K562 (cell line): ENCODE data around the gene PLEKHG4B. TPM values are rescaled to one million over a fixed set of nuclear protein-coding genes. Genes with fewer than 3 reads are reported as not detected.

Experiments used
- ATAC-seq: fragments of 200-7000 bp; cut with Tn5 transposase; 3 replicates; pipeline ENCODE4 v1.9.1; 2020; ENCODE audit warnings: moderate library complexity
- BruUV-seq: library from RNA; stranded (reverse); fragments of 400-500 nt; replicated peaks from 2 replicates; lab custom pipeline; 2021; lab: Mats Ljungman, UMichigan
- CTCF ChIA-PET: fragments of 300-600 bp; formaldehyde crosslinking; extraction: SDS; loops from one replicate; lab custom pipeline; 2021; ENCODE audit warnings: low intra/inter-chr PET ratio; lab: Yijun Ruan, JAX
- POLR2A ChIA-PET: fragments of 300-600, 350-650 bp; sonication (Branson Sonifier 250); formaldehyde crosslinking; extraction: SDS; loops from one replicate; lab custom pipeline; 2021; ENCODE audit warnings: antibody characterized with exemption, inconsistent platforms; lab: Yijun Ruan, JAX
- DNase-seq, 4 experiments: peaks; one replicate each; pipeline versions ENCODE4 v3.0.0 to v3.0.0-alpha.2; 2011 to 2018; ENCODE audit warnings: low spot score in 3 of 4, mixed read lengths in 3 of 4; ENCODE audit errors: extremely low read depth in 1 of 4
- FAIRE-seq: peaks from 2 replicates; lab custom pipeline; 2011; peaks lifted over from hg19 to GRCh38; lab: Jason Lieb, UNC
- H2AFZ ChIP-seq: 2 replicates; pipeline ENCODE4 v1.6.0; 2011; ENCODE audit warnings: low read depth, low read length, control low read depth, inconsistent platforms
- H3K27ac ChIP-seq: fragments of 200-600 bp; 3 replicates; pipeline ENCODE4 v1.8.0; 2011; ENCODE audit warnings: low read depth, mild to moderate bottlenecking, control low read depth, inconsistent platforms, low read length, moderate library complexity, mixed read lengths; ENCODE audit errors: extremely low read depth
- H3K27me3 ChIP-seq, 2 experiments: fragments of 300-600 bp in 1 of 2; 2 replicates in 1 of 2; 3 replicates in 1 of 2; pipeline versions ENCODE4 v1.6.0 to v1.8.0; 2011; ENCODE audit warnings: inconsistent platforms in 2 of 2, low read length in 2 of 2, mild to moderate bottlenecking in 1 of 2, mixed read lengths in 1 of 2, moderate library complexity in 1 of 2; ENCODE audit not compliant: control insufficient read depth in 2 of 2, insufficient read depth in 2 of 2
- H3K36me3 ChIP-seq: fragments of 300-600 bp; 3 replicates; pipeline ENCODE4 v1.8.0; 2011; ENCODE audit warnings: mild to moderate bottlenecking, low read length, inconsistent platforms; ENCODE audit not compliant: control insufficient read depth, insufficient read depth
- H3K4me1 ChIP-seq, 2 experiments: fragments of 200-600 bp in 1 of 2; replicated peaks in 1 of 2; 2 replicates in 1 of 2; 3 replicates in 1 of 2; pipeline versions ENCODE4 v1.5.1 to v1.8.0; 2011; ENCODE audit warnings: inconsistent platforms in 2 of 2, low read length in 2 of 2, mild to moderate bottlenecking in 1 of 2, mixed read lengths in 1 of 2, moderate library complexity in 1 of 2; ENCODE audit not compliant: control insufficient read depth in 2 of 2, insufficient read depth in 2 of 2
- H3K4me2 ChIP-seq: 2 replicates; pipeline ENCODE4 v1.6.1; 2011; ENCODE audit warnings: low read length, control low read depth, inconsistent platforms, mixed read lengths; ENCODE audit not compliant: insufficient read depth
- H3K4me3 ChIP-seq: fragments of 200-600 bp; sonication (generic), shearing (Covaris generic); 2 replicates; pipeline ENCODE4 v1.5.1; 2016; ENCODE audit warnings: control low read depth, inconsistent platforms
- H3K79me2 ChIP-seq: fragments of 200-600 bp; 3 replicates; pipeline ENCODE4 v1.8.0; 2011; ENCODE audit warnings: low read length, inconsistent platforms; ENCODE audit not compliant: control insufficient read depth, insufficient read depth
- H3K9ac ChIP-seq, 2 experiments: 2 replicates each; pipeline versions ENCODE4 v1.6.0 to v1.6.1; 2011; ENCODE audit warnings: low read depth in 2 of 2, low read length in 2 of 2, control low read depth in 1 of 2, inconsistent platforms in 1 of 2, mild to moderate bottlenecking in 1 of 2, mixed read lengths in 1 of 2; ENCODE audit not compliant: insufficient read depth in 1 of 2
- H3K9me1 ChIP-seq: one replicate; pipeline ENCODE4 v1.6.0; 2011; ENCODE audit warnings: inconsistent platforms, mild to moderate bottlenecking, low read length, moderate library complexity; ENCODE audit not compliant: control insufficient read depth, insufficient read depth
- H3K9me3 ChIP-seq: replicated peaks from 2 replicates; pipeline ENCODE4 v1.5.1; 2011; ENCODE audit warnings: low read depth, low read length, inconsistent platforms; ENCODE audit not compliant: control insufficient read depth, insufficient read depth
- H4K20me1 ChIP-seq: replicated peaks from 2 replicates; pipeline ENCODE4 v1.6.1; 2011; ENCODE audit warnings: low read length, inconsistent platforms, mixed read lengths; ENCODE audit not compliant: control insufficient read depth, insufficient read depth
- DACH1 ChIP-seq: fragments of 450-650 bp; IDR thresholded peaks from 2 replicates; pipeline ENCODE4 v1.6.1; 2018; ENCODE audit not compliant: partially characterized antibody
- RUNX1 ChIP-seq: sonication (generic); IDR thresholded peaks from 2 replicates; pipeline ENCODE4 v1.6.1; 2016; ENCODE audit warnings: antibody characterized with exemption, low read depth
- VEZF1 ChIP-seq: fragments of 200-800 bp; sonication (Bioruptor generic); IDR thresholded peaks from 2 replicates; pipeline ENCODE4 v1.6.1; 2017; ENCODE audit warnings: missing genetic modification characterization, missing compliant biosample characterization
- WGBS: fragments of 100-300 bp; shearing (Covaris generic); methylation state at CpG from one replicate; pipeline ENCODE4 v1.1.6; 2016; ENCODE audit warnings: low coverage, mixed read lengths; ENCODE audit not compliant: insufficient coverage; ENCODE audit errors: missing lambda C conversion rate; 5-methylcytosine and 5-hydroxymethylcytosine counted together
- in situ Hi-C: fragments of 300-500 bp; cut with MboI; formaldehyde crosslinking; loops from 4 replicates; pipeline ENCODE4 v1.15.0; 2018; ENCODE audit warnings: inconsistent platforms, mixed read lengths
- intact Hi-C: fragments of 100-400 bp; cut with micrococcal nuclease; formaldehyde crosslinking; loops from 2 replicates; pipeline ENCODE4 v1.14.2; 2022
- polyA plus RNA-seq, 8 experiments: library from polyadenylated mRNA; depleted of rRNA in 4 of 8; stranded (reverse) in 5 of 8; unstranded in 3 of 8; fragments of >200 nt; fragmentation: Nextera tagmentation in 2 of 8; fragmentation: Illumina TruSeq in 1 of 8; extraction: Ambion mirVana in 2 of 8; extraction: Trizol in 1 of 8; gene quantifications; 2 replicates each; pipeline versions ENCODE4 v1.2.1 to v1.2.3, GENCODE V29; 2011 to 2014; ENCODE audit warnings: inconsistent platforms in 1 of 8, missing spikeins in 1 of 8
- total RNA-seq, 7 experiments: library from RNA; depleted of rRNA in 6 of 7; stranded (reverse); fragments of >200 nt in 6 of 7; fragmentation: Illumina TruSeq in 2 of 7; extraction: Trizol in 2 of 7; gene quantifications; 2 replicates each; pipeline versions ENCODE4 v1.2.1 to v1.2.3, GENCODE V29; 2011 to 2021; ENCODE audit warnings: low replicate concordance in 1 of 7

Gene PLEKHG4B
- total and polyA plus RNA-seq, 9 of the 15 experiments (the other 6 are each of a cell fraction or from before 2014, with no cell fraction given): 0.02 TPM; not detected in 8

GRCh38 chr5:155651-156410 lies 63.9 kb downstream of the PLEKHG4B start:
- Histone ChIP-seq H3K27ac (no peak overlapping the region), H3K9ac (no peak overlapping the region), H3K27me3 (peaks cover 41 to 75% of the 10 kb centered on the region in 2 experiments), H3K9me3 (no peaks in the 10 kb centered on the region), H3K4me3 (no peak overlapping the region), H4K20me1 (peaks cover 7% of the 10 kb centered on the region; the same call in 1 of the 2 replicates), H3K4me1 (peaks cover 0 to 7% of the 10 kb centered on the region in 2 experiments; a peak in 1 of 5 replicates), H3K4me2 (no peak overlapping the region), H3K36me3 (no peaks in the 10 kb centered on the region), H3K79me2 (no peaks in the 10 kb centered on the region), H2AFZ (no peak overlapping the region), H3K9me1 (no peaks in the 10 kb centered on the region)
- peak; percentile 17; the same call in 1 of the 3 replicates for ATAC-seq
- TF ChIP-seq RUNX1 (no peak), VEZF1 (CRISPR knock-in tag) (no peak), DACH1 (no peak)
- intact Hi-C loops: no loop called here
- under 1% methylated on average over 21 of the region's 23 CpGs for WGBS
- CTCF ChIA-PET: no interaction called here
- in situ Hi-C loops: no loop called here
- no peak for DNase-seq
- no peak for FAIRE-seq
- POLR2A ChIA-PET: no interaction called here
- BruUV-seq: no TSS peak
